HCT116 (cell line): ENCODE data around the gene CCS. TPM values are rescaled to one million over a fixed set of nuclear protein-coding genes. Genes with fewer than 3 reads are reported as not detected.

Source experiments
- ATAC-seq: fragments of 200-7000 bp; cut with Tn5 transposase; 2 replicates; pipeline ENCODE4 v1.9.1; 2020; ENCODE audit warnings: mild to moderate bottlenecking, moderate library complexity
- BruUV-seq: library from RNA; stranded (reverse); fragments of 400-500 nt; replicated peaks from 2 replicates; lab custom pipeline; 2021; lab: Mats Ljungman, UMichigan
- CTCF ChIA-PET: fragments of 300-600 bp; sonication (Branson Sonifier 250); formaldehyde crosslinking; loops from one replicate; lab custom pipeline; 2021; ENCODE audit warnings: antibody characterized with exemption; lab: Charles Lee
- POLR2A ChIA-PET: fragments of 300-600, 350-600 bp; sonication (Branson Sonifier 250); formaldehyde crosslinking; loops from one replicate; lab custom pipeline; 2021; ENCODE audit warnings: antibody characterized with exemption; lab: Charles Lee
- RAD21 ChIA-PET, 2 experiments: fragments of 300-600 bp; sonication (Branson Sonifier 250); formaldehyde crosslinking; loops; one replicate each; lab custom pipeline; 2023; ENCODE audit warnings: low total read pairs in 2 of 2; ENCODE audit not compliant: uncharacterized antibody in 2 of 2, unreplicated experiment in 2 of 2, low non-redundant PET in 1 of 2; lab: Charles Lee
- DNase-seq: peaks from one replicate; pipeline ENCODE4 v3.0.0-alpha.2; 2010; ENCODE audit warnings: low read depth, low spot score
- H2AFZ ChIP-seq: fragments of 200-600 bp; shearing (Covaris generic), sonication (generic); 2 replicates; pipeline ENCODE4 v1.6.1; 2017; ENCODE audit warnings: low read depth, mixed run types, mixed read lengths, antibody characterized with exemption, low read length; ENCODE audit not compliant: poor library complexity, severe bottlenecking
- H3K27ac ChIP-seq: 2 replicates; pipeline ENCODE4 v1.5.1; 2012; ENCODE audit warnings: low read depth, low read length
- H3K27me3 ChIP-seq: fragments of 200-600 bp; sonication (generic); 2 replicates; pipeline ENCODE4 v1.6.1; 2016; ENCODE audit warnings: mixed run types, low read length, mixed read lengths; ENCODE audit not compliant: insufficient read depth
- H3K36me3 ChIP-seq, 2 experiments: fragments of 200-500 bp in 1 of 2; fragments of 200-600 bp in 1 of 2; sonication (Bioruptor generic) in 1 of 2; sonication (generic) in 1 of 2; 2 replicates each; pipeline versions ENCODE4 v1.5.1 to v1.6.1; 2014 to 2016; ENCODE audit warnings: low read length in 2 of 2, inconsistent platforms in 1 of 2, mixed read lengths in 1 of 2, mixed run types in 1 of 2; ENCODE audit not compliant: insufficient read depth in 2 of 2, control insufficient read depth in 1 of 2
- H3K4me1 ChIP-seq, 2 experiments: fragments of 200-600 bp in 1 of 2; sonication (generic) in 1 of 2; 2 replicates each; pipeline versions ENCODE4 v1.5.1 to v1.6.1; 2012 to 2017; ENCODE audit warnings: low read length in 2 of 2, inconsistent platforms in 1 of 2, mild to moderate bottlenecking in 1 of 2, mixed read lengths in 1 of 2, mixed run types in 1 of 2, moderate library complexity in 1 of 2; ENCODE audit not compliant: insufficient read depth in 2 of 2, control insufficient read depth in 1 of 2
- H3K4me2 ChIP-seq: fragments of 200-600 bp; sonication (generic); 2 replicates; pipeline ENCODE4 v1.6.1; 2017; ENCODE audit warnings: mixed run types, low read length, mixed read lengths
- H3K4me3 ChIP-seq, 2 experiments: fragments of 200-600 bp in 1 of 2; sonication (generic) in 1 of 2; replicated peaks in 1 of 2; 2 replicates each; pipeline ENCODE4 v1.5.1; 2011 to 2016; ENCODE audit warnings: low read length in 2 of 2, control low read depth in 1 of 2, low read depth in 1 of 2, mild to moderate bottlenecking in 1 of 2, mixed read lengths in 1 of 2, mixed run types in 1 of 2
- H3K79me2 ChIP-seq: fragments of 200-600 bp; sonication (generic); 2 replicates; pipeline ENCODE4 v1.6.1; 2017; ENCODE audit warnings: mild to moderate bottlenecking, mixed run types, low read length, moderate library complexity, mixed read lengths; ENCODE audit not compliant: insufficient read depth
- H3K9ac ChIP-seq: fragments of 200-600 bp; sonication (generic); 2 replicates; pipeline ENCODE4 v1.6.1; 2016; ENCODE audit warnings: low read length, mixed read lengths
- H3K9me2 ChIP-seq: fragments of 200-600 bp; sonication (generic), shearing (Covaris generic); 2 replicates; pipeline ENCODE4 v1.6.1; 2017; ENCODE audit warnings: mixed run types, mild to moderate bottlenecking, moderate library complexity; ENCODE audit not compliant: insufficient read depth
- H3K9me3 ChIP-seq, 2 experiments: fragments of 200-500 bp in 1 of 2; fragments of 200-600 bp in 1 of 2; sonication (Bioruptor generic) in 1 of 2; sonication (generic) in 1 of 2; 2 replicates each; pipeline ENCODE4 v1.6.1; 2014 to 2017; ENCODE audit warnings: low read length in 2 of 2, mixed read lengths in 2 of 2, inconsistent platforms in 1 of 2, low read depth in 1 of 2, mild to moderate bottlenecking in 1 of 2, mixed run types in 1 of 2, moderate library complexity in 1 of 2; ENCODE audit not compliant: control insufficient read depth in 1 of 2, insufficient read depth in 1 of 2
- H4K20me1 ChIP-seq: fragments of 200-600 bp; sonication (generic), shearing (Covaris generic); 2 replicates; pipeline ENCODE4 v1.6.1; 2017; ENCODE audit warnings: mixed run types, mild to moderate bottlenecking, moderate library complexity; ENCODE audit not compliant: insufficient read depth
- CEBPB ChIP-seq: IDR thresholded peaks from 2 replicates; pipeline ENCODE4 v1.6.1; 2012; ENCODE audit warnings: low read depth
- EGR1 ChIP-seq: IDR thresholded peaks from 2 replicates; pipeline ENCODE4 v1.6.1; 2012; ENCODE audit warnings: low read depth
- ELF1 ChIP-seq: IDR thresholded peaks from 2 replicates; pipeline ENCODE4 v1.6.1; 2012; ENCODE audit warnings: low read depth, borderline replicate concordance
- EZH2phosphoT487 ChIP-seq: fragments of 200-600 bp; IDR thresholded peaks from 2 replicates; pipeline ENCODE4 v1.6.1; 2018; ENCODE audit warnings: antibody characterized with exemption, borderline replicate concordance
- FOSL1 ChIP-seq: IDR thresholded peaks from 2 replicates; pipeline ENCODE4 v1.6.1; 2012; ENCODE audit warnings: low read depth
- JUND ChIP-seq: IDR thresholded peaks from 2 replicates; pipeline ENCODE4 v1.6.1; 2012
- POLR2A ChIP-seq: IDR thresholded peaks from 2 replicates; pipeline ENCODE4 v1.7.0; 2011; ENCODE audit warnings: borderline replicate concordance; ENCODE audit not compliant: insufficient read depth, insufficient read length; ENCODE audit errors: extremely low read depth
- POLR2AphosphoS5 ChIP-seq: IDR thresholded peaks from 2 replicates; pipeline ENCODE4 v1.6.1; 2011; ENCODE audit warnings: mild to moderate bottlenecking, low read depth, low read length, moderate library complexity
- TCF7L2 ChIP-seq: IDR thresholded peaks from 2 replicates; pipeline ENCODE4 v1.7.0; 2011; ENCODE audit warnings: borderline replicate concordance, inconsistent platforms; ENCODE audit not compliant: insufficient read depth, insufficient read length; ENCODE audit errors: extremely low read depth
- YY1 ChIP-seq: IDR thresholded peaks from 2 replicates; pipeline ENCODE4 v1.6.1; 2011; ENCODE audit warnings: low read length, low read depth, moderate library complexity, mild to moderate bottlenecking; ENCODE audit not compliant: insufficient replicate concordance; ENCODE audit errors: extremely low read depth
- ZFX ChIP-seq: fragments of 450-650 bp; IDR thresholded peaks from 2 replicates; pipeline ENCODE4 v1.6.1; 2017
- intact Hi-C: fragments of 100-400 bp; cut with micrococcal nuclease; formaldehyde crosslinking; loops from 2 replicates; pipeline ENCODE4 v1.10.0; 2022
- total RNA-seq: library from RNA; stranded (reverse); gene quantifications from one replicate; pipeline ENCODE4 v1.2.1, GENCODE V29; 2021; ENCODE audit not compliant: unreplicated experiment
- TF ChIP-seq, protein P1 (sequence below): IDR thresholded peaks from 2 replicates; pipeline ENCODE4 v1.6.1; 2012
- TF ChIP-seq, protein P2 (sequence below): IDR thresholded peaks from 2 replicates; pipeline ENCODE4 v1.6.1; 2011; ENCODE audit warnings: mild to moderate bottlenecking, low read length, moderate library complexity; ENCODE audit not compliant: insufficient replicate concordance; ENCODE audit errors: extremely low read depth
- TF ChIP-seq, protein P3 (sequence below): IDR thresholded peaks from 2 replicates; pipeline ENCODE4 v1.6.1; 2012; ENCODE audit warnings: low read depth

Gene CCS
- total RNA-seq, 1 experiment from 2014 or later: 40.6 TPM

DNA sequence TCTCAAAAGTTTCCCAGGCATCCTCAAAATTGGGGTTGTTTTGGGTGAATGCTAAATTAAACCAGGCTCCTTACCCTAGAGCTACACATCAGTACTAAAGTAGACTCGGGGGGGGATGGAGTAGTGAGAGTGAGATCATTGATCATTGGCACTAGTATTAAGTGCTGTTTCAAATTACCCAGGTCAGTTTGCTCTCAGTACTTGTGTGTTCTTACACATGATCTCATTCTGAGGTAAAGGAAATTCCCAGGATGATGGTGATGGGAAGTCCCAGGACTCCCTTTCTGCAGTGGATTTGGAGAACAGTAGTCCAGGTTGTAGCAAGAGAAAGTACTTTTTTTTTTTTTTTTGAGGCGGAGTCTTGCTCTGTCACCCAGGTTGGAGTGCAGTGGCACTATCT lies 58.0 kb downstream of the CCS start:
- POLR2A ChIA-PET: no interaction called here
- DNase-seq: no peak
- no peaks in the 10 kb centered on the region for H3K9me2 ChIP-seq
- H3K4me3 ChIP-seq: no peak overlapping the region
- H3K9me3 ChIP-seq: no peaks in the 10 kb centered on the region
- intact Hi-C loops: no loop called here
- no peak overlapping the region for H2AFZ ChIP-seq
- H4K20me1 ChIP-seq: peaks cover 5% of the 10 kb centered on the region; the same call in 1 of the 2 replicates
- H3K27me3 ChIP-seq: no peaks in the 10 kb centered on the region
- no peak overlapping the region for H3K9ac ChIP-seq
- BruUV-seq: no TSS peak
- CTCF ChIA-PET: no interaction called here
- H3K36me3 ChIP-seq: peaks cover 33 to 48% of the 10 kb centered on the region in 2 experiments
- no peak overlapping the region for H3K4me2 ChIP-seq
- TF ChIP-seq CEBPB (no peak), TCF7L2 (no peak), EZH2phosphoT487 (no peak), JUND (no peak), ELF1 (no peak), EGR1 (no peak), POLR2AphosphoS5 (no peak), FOSL1 (no peak), POLR2A (no peak), YY1 (no peak), ZFX (no peak)
- TF ChIP-seq, protein P1, sequence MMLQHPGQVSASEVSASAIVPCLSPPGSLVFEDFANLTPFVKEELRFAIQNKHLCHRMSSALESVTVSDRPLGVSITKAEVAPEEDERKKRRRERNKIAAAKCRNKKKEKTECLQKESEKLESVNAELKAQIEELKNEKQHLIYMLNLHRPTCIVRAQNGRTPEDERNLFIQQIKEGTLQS: no peak
- TF ChIP-seq, protein P2, sequence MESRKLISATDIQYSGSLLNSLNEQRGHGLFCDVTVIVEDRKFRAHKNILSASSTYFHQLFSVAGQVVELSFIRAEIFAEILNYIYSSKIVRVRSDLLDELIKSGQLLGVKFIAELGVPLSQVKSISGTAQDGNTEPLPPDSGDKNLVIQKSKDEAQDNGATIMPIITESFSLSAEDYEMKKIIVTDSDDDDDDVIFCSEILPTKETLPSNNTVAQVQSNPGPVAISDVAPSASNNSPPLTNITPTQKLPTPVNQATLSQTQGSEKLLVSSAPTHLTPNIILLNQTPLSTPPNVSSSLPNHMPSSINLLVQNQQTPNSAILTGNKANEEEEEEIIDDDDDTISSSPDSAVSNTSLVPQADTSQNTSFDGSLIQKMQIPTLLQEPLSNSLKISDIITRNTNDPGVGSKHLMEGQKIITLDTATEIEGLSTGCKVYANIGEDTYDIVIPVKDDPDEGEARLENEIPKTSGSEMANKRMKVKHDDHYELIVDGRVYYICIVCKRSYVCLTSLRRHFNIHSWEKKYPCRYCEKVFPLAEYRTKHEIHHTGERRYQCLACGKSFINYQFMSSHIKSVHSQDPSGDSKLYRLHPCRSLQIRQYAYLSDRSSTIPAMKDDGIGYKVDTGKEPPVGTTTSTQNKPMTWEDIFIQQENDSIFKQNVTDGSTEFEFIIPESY: no peak
- TF ChIP-seq, protein P3, sequence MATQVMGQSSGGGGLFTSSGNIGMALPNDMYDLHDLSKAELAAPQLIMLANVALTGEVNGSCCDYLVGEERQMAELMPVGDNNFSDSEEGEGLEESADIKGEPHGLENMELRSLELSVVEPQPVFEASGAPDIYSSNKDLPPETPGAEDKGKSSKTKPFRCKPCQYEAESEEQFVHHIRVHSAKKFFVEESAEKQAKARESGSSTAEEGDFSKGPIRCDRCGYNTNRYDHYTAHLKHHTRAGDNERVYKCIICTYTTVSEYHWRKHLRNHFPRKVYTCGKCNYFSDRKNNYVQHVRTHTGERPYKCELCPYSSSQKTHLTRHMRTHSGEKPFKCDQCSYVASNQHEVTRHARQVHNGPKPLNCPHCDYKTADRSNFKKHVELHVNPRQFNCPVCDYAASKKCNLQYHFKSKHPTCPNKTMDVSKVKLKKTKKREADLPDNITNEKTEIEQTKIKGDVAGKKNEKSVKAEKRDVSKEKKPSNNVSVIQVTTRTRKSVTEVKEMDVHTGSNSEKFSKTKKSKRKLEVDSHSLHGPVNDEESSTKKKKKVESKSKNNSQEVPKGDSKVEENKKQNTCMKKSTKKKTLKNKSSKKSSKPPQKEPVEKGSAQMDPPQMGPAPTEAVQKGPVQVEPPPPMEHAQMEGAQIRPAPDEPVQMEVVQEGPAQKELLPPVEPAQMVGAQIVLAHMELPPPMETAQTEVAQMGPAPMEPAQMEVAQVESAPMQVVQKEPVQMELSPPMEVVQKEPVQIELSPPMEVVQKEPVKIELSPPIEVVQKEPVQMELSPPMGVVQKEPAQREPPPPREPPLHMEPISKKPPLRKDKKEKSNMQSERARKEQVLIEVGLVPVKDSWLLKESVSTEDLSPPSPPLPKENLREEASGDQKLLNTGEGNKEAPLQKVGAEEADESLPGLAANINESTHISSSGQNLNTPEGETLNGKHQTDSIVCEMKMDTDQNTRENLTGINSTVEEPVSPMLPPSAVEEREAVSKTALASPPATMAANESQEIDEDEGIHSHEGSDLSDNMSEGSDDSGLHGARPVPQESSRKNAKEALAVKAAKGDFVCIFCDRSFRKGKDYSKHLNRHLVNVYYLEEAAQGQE: no peak
- H3K27ac ChIP-seq: no peak overlapping the region
- peaks cover 0 to 15% of the 10 kb centered on the region in 2 experiments; a peak in 2 of 4 replicates for H3K4me1 ChIP-seq
- no peak for ATAC-seq
- RAD21 ChIA-PET: no interaction called here
- H3K79me2 ChIP-seq: peaks cover 98% of the 10 kb centered on the region
